ENCODE results near the gene SIPA1L2.

SIPA1L2 gene

GRCh38 chr1:232635279-232635678 is 5.3 kb upstream of the SIPA1L2 start:
- DNase-seq (ENCODE audit: extremely low read depth, low read depth), result no peak
- TF ChIP-seq CTCF (IDR thresholded peaks at IDR 0.05; ENCODE audit: low read depth, low read length, missing control alignments), result no peak
- no peak overlapping the region for H3K4me3 ChIP-seq (replicated peaks; ENCODE audit: low read depth, low read length)

- H3K4me3 ChIP-seq (replicated peaks; ENCODE audit: low read depth, low read length), result no peak overlapping the region
- DNase-seq (ENCODE audit: extremely low read depth, low read depth), result no peak
- no peak for TF ChIP-seq CTCF (IDR thresholded peaks at IDR 0.05; ENCODE audit: low read depth, low read length, missing control alignments)
These were observed 4.2 kb upstream of the SIPA1L2 start for GRCh38 chr1:232634096-232634495.

- H3K4me3 ChIP-seq (replicated peaks; ENCODE audit: low read depth, low read length), result peak overlapping the region; percentile 42
- no peak for DNase-seq (ENCODE audit: extremely low read depth, low read depth)
- no peak for TF ChIP-seq CTCF (IDR thresholded peaks at IDR 0.05; ENCODE audit: low read depth, low read length, missing control alignments)
These were observed 912 bp upstream of the SIPA1L2 start for GRCh38 chr1:232630894-232631195.

GRCh38 chr1:232629250-232630046 is 485 bp downstream of the SIPA1L2 start:
- peak overlapping the region; percentile 49 for H3K4me3 ChIP-seq (replicated peaks; ENCODE audit: low read depth, low read length)
- no peak for DNase-seq (ENCODE audit: extremely low read depth, low read depth)
- TF ChIP-seq CTCF (IDR thresholded peaks at IDR 0.05; ENCODE audit: low read depth, low read length, missing control alignments), result no peak

- peak overlapping the region; percentile 49 for H3K4me3 ChIP-seq (replicated peaks; ENCODE audit: low read depth, low read length)
- no peak for DNase-seq (ENCODE audit: extremely low read depth, low read depth)
- no peak for TF ChIP-seq CTCF (IDR thresholded peaks at IDR 0.05; ENCODE audit: low read depth, low read length, missing control alignments)
These were observed 1.3 kb downstream of the SIPA1L2 start for GRCh38 chr1:232628335-232629249.

GRCh38 chr1:232627645-232628334 is 2.1 kb downstream of the SIPA1L2 start:
- no peak for DNase-seq (ENCODE audit: extremely low read depth, low read depth)
- no peak for TF ChIP-seq CTCF (IDR thresholded peaks at IDR 0.05; ENCODE audit: low read depth, low read length, missing control alignments)
- no peak overlapping the region for H3K4me3 ChIP-seq (replicated peaks; ENCODE audit: low read depth, low read length)
